ENCODE data around the gene NBEA.

The NBEA gene

DNA sequence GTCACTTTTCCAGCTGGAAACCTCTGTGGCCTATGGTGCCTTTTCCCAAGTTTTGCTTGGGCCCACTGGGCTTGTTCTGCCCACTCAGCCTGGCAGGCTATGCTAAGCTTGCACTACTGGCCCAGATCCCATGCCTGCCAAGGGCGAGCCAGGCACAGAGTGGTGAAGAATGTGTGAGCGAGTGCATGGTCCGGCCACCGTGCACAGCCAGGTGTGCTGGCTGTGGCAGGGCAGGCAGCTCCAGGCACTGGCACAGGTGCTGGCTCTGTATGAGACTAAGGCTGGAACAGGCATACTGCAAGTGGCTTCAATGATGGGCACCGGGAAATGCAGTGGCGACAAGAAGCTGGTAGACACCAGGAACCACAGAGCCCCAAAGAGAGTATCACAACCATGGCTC, 584.5 kb downstream of the NBEA start:
- DNase-seq = no peak

DNA sequence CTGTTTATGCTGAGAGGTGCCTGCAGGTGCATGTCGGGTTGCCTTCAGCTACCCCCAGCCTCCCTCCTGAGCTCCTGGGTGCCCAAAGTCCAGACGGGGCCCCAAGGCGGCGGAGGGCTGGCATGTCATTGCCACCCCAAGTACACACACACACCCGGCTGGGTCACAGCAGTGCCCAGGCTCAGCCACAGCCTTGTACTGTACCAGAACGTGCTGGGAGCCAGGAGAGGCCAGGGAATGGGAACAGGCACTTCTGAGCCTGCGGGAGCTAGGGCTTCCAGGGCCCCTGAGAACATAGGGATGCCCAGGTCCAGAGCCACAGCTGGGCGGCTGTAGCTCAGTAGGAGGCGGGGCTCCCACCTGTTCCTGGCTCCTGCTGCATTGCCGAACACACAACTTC, 585.4 kb downstream of the NBEA start:
- DNase-seq = no peak

DNA sequence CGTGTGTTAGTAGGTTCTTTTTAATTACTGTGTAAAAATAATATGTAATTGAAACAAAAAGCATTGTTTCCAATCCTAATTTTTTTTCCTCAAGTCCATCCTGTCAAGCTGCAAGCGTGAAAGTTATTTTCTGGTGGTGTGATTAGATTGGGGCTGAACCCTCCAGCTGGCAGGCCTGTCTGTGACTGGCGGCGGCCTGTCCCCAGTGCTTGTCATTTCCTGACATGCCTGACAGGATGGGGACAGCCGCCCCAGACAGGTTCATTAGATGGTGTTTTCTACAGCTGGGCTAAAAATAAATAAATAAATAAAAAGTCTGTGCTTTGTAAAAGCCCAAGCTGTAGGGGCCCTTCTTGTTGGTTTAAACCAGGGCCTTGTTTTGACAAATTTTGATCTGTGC, 588.1 kb downstream of the NBEA start:
- DNase-seq = no peak

DNA sequence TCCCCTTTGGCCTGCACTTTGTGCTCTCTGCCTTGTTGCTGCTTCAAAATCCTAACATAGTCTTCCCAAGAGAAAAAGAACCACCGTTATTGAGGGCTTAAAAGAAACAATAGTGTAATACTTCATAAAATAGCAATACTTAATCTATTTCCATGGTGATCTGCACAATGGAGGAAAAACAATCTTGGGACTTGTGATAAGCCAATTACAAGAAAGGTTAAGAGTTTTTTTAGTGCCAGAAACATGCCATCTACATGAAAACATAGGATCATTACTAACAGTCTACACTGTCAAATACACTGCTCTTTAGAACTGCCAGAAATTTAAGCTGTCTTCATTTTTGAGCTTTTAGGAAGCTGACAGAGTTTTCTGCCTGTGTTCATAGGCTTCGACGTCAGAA, 588.5 kb downstream of the NBEA start:
- DNase-seq = no peak

DNA sequence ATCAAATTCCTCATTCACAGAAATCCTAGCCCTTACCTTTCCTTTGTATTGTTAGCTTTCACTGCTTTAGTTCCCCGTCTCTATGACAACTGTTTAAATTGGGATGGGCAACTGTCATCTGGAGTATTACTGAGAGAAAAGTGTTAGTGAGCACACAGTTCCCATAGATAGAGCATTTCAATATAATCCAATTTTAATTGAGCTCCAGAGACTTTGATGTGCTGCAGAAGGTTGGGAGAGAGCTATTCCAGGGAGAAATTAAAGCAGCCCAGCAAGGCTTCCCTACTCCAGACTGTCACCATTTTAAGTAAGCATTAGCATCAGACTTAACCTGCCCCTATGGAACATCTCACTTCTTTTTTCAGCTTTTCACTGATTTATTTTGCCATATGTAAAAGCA, 589.5 kb downstream of the NBEA start:
- no peak for DNase-seq

DNA sequence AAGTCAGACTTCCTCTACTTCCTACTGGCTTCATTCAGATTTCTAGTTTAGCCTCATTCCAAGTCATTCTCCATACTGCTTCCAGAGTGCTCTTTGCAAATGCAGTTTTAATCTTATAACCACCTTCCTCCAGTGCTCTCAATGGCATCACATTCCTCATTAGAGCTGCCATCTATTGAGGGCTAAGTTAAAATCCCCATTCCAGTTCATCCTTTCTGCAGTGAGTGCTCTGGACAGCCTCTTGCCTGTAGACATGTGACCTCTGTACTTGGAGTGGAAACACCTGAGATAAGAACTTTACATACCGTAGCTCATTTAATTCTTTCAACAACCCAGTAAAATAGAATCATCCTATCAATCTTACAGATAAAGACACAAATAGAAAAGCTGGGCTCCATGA, 592.3 kb downstream of the NBEA start:
- no peak for DNase-seq

DNA sequence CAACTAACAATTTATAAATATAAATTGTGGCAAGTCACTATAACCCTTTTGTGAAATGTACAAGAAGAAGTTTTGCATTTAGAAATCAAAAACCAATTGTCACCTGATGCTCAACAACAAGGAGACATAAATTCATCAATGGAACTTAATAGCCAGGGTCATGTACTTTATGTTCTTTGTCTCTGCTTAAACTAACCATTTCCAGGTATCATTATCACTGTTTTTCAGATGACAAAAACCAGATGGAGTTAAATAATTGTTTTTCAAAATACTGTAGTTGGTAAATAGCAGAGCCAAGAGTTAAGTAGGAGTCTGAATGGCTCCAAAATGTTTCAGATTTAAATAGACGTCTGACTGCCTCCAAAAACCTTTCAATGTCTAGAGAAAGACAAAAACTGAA, 606.7 kb downstream of the NBEA start:
- DNase-seq = no peak

DNA sequence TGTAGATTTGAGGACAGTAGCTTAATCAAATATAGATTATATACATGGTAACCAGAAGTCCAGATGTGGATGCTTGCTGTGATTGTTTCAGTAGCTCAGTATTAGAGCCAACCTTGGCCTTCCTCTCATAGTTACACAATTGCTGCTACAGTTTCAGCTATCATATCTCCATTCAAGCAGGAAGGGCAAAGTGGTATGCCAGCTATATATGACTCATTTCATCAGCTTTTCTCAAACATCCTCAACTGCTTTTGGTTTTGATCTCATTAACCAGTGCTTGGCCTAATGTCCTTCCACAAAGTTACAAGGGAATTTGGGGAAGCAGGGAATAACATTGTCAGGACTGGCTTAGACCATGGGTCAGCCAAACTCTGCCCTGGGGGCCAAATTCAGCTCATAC, 607.4 kb downstream of the NBEA start:
- no peak for DNase-seq

DNA sequence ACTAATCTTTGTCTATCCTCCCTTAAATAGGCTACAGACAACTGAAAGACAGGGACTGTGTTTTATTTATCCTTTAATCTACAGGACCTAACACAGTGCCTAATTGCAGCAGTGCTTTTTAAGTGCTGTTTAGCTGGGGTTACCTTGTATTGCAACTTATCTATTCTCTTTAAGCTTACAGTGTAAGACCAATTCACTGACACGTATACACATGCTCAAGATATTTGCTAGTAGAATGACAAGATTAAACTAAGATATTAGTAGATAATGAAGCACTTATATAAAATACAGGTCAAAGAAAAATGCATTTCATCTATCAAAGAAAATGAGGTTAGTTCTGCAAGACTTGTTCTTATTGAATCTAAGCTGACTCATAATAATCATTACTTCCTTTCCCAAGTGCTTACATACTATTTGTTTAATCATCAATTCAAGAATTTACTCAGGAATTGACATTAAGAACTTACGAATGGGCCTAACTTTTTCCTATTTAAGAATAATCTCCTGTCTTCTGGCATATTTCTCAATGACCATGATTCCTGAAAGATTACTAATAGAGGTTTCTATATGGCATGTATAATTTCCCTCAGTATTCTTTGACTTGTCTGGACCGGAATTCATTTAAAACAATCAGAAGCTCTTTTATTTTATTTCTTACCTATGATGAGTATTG, 610.2 kb downstream of the NBEA start:
- no peak for DNase-seq

DNA sequence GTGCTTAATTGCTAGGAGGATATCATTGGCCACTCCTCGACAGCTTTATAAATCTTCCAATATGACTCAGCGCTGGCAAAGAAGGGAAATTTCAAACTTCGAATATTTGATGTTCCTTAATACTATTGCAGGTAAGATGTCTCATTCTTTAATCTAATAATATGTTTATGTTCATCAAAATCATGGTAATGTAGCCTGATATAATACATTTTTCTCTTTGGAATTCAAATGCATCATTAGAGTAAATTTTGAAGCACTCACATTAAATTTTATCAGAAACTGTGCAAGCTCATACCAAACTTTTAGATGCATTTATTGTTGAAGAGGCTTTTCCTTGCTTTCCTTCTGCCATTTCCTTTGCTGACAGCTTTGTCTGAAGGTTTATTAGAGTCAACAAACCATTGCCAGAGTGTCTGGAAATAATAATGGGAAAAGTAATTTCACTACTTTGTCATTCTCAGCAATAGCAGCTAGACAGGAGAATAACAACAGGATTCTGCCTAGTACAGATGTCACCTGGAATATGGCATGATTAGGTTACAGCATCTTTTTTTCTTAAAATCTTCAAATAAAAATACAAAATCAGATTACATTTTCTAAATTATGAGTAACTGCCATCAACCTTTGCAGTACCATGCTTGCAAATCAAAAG, 613.0 kb downstream of the NBEA start:
- no peak for DNase-seq

DNA sequence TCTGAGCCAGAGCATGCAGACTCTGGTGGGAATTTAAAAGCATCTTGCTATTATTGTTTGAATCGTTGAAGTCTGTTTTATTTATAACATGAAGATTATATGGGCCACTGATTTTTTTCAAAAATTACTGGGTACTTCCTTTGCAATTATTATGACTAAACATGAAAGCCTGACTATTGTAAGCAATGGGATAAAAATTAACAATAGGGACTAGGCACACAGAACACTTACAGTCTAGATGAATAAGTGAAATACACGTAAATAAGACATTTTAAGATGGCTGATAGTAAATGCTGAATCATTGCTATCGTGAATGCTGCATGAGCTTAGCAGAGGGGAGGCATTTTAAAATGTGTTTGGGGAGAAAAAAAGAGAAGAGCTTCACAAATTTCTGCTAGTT, 615.4 kb downstream of the NBEA start:
- DNase-seq = no peak

DNA sequence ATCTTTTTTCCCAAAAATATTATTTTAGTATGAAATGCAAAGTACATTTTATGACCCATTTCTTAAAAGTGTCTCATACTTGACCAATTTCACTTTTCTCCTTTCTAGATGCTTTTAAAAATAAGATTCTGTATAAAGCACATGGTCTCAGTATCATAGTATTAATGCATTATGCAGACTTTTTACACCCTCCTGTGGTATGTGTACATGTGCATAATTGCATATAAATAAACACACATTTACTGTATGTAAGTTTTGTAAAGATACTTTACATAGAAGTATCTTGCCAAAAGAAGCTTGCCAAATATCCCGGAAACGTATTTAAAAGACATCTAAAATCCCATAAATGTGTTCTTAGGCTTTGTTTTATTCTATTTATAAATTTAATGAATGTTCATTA, 619.5 kb downstream of the NBEA start:
- no peak for DNase-seq

DNA sequence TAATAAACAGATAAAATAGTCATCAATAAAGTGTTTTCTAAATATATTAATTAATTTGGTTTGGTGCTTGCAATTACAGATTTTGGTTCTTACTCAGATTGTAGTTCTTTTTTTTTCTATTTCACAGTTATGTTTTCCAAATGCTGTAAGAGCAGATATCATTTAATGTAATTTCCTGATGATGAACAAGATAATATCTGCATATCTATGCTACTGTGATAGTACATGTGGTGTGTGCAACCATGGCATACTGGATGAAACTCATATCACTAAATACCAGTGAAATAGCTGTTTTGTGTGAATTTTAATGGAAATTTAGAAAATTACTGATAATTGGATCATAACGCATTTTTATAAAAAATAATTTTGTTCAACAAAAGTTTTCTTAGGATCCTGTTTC, 623.2 kb downstream of the NBEA start:
- DNase-seq = no peak

DNA sequence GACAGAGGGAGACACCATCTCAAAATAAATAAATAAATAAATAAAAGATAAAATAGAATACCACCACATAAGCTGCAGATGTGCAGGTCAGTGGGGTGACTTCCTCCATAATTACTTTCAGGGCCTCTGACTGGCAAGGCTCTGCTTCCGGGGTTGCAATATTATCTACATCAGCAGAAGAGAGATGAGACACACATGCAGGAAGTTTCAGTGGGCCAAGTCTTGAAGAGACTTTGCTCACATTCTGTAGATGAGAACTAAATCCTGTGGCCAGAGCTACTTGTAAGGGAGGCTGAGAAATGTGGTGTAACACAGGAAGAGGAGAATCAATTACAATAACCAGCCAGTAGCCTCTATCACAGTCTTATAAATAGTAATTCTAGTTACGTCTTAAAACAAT, 624.3 kb downstream of the NBEA start:
- DNase-seq = no peak

DNA sequence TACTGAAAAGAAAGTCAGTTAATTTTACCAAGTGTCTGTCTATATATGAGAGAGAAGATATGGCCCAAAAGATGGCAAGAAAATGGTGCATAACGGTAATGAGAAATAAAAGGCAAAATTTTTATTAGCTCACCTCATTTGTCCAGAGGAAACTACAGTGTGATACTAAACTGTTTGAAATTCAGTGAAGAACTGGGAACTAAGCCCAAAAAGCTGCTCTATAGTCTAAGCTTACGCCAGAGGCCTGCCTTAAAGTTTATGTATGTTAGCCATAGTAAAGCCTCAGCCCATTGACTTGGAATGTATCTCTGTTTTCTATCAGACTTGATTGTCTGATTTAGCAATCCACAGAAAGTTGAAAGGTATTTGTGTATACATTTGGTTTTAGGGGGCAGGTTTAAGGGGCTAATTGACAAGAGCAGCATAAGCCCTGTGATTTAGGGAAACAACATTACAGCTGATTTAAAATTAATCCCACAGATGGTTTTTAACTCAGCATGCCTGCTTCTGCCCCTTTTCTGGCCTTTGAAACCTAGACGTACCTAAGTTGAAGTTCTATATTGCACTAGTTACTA, 625.4 kb downstream of the NBEA start:
- DNase-seq = no peak

DNA sequence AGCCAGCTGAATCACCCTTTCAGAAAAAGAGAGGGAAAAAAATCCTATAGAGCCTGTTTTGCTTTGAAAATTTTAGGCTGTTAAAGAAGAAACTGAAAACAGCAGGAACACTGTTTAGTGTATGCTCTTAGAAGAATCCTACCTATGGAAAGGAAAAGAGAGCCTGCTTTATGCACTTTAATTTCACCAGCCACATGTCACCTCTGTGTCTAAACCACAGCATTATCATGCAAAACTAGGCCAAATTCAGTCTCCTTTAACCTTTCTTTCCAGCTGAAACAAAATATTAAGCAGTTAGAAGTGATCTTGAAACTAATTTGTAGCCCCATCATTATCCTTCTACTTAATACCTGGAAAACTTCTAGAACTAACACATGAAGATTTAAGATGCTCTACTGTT, 631.6 kb downstream of the NBEA start:
- no peak for DNase-seq

DNA sequence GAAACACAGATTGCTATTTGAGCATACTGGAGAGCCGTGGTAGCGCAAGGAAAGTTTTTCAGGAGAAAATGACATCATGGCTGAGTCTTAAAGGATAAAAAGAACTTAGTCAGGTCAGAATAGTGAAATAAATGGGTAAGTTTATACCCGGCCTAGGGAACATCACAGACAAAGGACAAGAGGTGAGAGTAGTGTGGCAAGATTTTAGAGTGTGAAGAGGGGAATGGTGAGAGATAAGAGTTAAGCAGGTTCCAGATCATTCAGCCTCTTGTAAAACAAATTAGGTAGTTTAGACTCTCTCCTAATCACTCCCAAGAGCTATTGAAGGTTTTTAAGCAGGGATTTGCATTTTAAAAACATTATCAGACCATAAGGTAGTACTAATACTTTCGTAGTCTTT, 650.4 kb downstream of the NBEA start:
- no peak for DNase-seq

DNA sequence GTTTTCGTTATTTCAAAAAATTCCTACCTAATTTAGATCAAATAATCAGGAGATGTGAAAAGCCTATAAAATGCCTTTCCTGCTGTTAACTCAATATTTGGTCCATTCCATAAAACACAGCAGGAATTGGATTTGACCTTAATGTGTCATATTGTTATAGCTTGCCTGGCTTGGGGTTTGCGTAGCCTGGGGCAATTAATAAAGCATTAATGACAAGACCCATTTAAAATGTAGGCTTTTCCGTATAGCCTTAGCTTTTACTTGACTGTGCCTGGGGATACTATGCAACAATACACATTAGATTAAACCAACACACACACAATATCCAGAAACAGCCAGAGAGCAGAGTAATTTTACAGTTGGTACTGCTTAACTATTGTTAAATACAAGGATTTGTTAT, 651.6 kb downstream of the NBEA start:
- no peak for DNase-seq

DNA sequence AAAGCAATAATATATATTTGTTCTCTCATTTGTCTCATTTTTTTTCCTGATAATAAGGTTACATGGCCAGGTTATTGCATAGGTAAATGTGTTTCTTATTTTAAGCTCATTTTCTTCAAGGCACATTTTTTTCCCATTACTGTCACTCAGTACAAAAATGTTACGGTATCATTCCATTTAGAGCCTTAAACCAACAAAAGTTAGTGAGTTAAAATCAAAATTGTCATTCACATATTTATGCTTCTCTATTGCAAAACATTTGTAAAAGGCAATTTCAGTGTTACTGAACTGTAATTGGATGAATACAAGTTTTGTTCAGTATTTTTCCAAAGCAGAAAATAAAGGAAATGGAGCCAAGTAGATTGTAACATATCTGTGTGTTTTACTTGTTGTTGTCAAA, 652.0 kb downstream of the NBEA start:
- DNase-seq = no peak

DNA sequence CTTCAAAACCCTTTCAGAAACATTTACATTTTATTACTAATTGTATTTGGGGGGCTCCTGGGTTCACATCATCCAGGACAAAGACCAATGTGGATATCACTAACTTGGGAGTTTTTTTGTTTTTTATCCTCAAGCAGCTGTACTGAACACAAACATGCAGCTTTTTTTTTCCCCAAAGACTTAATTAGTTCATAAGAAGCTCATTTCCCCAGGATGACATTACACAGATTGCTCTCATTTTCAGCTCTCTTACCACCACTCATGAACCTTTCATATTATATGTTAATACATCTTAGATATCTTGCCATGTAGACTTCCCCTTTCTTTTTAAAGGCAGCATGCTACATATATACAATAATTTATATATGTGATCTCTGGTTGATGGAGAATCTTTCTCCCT, 653.1 kb downstream of the NBEA start:
- DNase-seq = no peak

DNA sequence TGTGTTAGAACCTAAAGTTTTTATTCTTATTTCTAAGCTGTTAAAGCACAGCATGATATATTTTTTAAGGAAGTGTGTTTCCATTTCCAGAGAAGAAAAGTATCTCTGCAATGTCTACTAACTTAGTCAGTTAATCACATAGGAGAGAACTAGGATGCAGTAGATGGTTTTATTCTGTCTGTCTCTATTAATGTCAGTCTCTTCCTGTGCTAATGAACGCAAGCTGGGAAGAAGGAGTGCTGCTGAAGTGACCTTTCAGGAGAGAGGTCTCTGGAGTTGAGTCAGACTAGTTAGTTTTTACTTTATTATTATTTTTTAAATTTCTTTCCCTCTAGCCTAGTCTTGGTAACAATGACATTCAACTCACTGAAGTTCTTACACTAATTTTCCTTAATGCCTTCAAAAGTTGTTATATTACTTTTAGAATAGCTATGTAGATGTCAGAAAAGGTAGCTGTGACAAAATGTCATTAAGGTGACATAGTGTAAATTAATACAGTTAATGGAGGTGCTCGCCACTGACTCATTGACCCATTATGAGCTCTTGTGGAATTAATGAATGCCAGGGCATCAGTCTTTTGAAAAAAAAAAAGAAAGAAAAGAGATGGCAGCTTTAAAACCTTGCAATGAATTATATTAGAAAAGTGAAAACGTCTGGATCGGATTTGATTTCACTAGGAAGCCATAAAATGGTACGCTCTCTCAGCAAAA, 654.4 kb downstream of the NBEA start:
- no peak for DNase-seq

DNA sequence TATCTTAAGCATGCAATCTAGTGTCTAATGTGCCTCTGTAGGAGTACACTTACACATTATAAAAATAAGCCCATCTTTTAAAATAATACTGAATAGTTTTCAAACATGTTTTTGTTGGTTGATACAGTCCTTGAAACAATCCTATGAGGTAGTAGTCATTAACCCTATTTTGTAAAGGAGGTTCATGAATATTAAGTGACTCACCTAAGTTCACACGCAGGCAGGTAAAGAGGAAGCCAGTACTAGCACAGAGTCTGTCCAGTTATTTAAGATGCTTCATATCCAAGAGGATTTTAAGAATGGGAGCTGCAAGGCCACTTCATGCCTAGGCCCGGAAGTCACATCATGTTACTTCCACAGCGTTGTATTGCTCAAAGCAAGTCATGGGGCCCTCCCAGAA, 655.4 kb downstream of the NBEA start:
- no peak for DNase-seq

DNA sequence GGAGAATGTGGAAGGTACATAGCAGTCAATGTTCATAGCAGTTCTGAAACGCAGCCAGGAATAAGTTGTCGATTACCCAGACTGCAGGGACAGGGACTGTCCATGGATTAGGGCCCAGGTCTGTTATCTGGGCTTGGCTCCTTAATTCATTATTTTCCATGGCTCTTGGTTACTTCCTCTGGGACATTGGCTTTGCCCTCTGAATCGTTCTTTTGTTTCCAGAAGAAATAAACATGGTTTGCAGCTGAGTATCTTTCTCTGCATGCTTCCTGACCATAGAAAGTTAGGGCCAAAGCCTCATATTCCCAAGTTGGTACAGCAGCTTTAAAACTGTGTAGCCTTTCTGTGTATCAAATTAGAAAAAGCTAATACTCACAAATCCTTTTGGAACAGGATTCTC, 656.2 kb downstream of the NBEA start:
- no peak for DNase-seq

DNA sequence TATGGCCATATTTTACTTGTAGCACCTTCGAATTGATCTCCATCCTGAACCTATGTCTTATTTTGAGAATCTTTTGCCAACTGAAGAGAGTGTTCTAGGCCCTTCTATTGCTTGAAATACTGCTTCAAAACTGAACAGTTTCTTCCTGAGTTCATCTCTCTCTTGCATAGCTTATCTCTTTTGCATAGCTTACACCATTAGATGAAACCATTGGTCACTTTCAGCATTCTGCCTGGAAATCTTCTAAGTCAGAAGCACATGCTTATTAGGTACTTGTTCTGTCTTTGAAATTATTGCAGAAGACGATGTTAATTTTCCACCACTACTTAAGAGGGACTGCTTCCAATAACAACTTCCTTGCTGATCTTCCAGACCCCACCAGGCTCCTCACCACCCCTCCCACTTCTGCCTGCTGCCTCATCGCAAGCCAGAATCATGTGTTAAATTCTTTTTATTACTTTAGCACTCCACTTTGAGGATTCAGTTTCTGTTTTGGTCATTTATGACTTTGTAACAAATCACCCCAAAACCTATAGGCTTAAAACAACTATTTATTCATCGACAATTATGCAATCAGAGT, 656.8 kb downstream of the NBEA start:
- no peak for DNase-seq

Data from DMS79 treated with DMSO at 0.1 percent for 48 hours (cell line).